GM19193 (cell line): Measurements from ENCODE around the gene AKAP13.

Source experiments
- POLR2A ChIP-seq: IDR thresholded peaks from 4 replicates; pipeline ENCODE4 v1.6.1; 2011; ENCODE audit not compliant: insufficient read depth, insufficient read length; ENCODE audit errors: extremely low read depth

The AKAP13 gene

DNA sequence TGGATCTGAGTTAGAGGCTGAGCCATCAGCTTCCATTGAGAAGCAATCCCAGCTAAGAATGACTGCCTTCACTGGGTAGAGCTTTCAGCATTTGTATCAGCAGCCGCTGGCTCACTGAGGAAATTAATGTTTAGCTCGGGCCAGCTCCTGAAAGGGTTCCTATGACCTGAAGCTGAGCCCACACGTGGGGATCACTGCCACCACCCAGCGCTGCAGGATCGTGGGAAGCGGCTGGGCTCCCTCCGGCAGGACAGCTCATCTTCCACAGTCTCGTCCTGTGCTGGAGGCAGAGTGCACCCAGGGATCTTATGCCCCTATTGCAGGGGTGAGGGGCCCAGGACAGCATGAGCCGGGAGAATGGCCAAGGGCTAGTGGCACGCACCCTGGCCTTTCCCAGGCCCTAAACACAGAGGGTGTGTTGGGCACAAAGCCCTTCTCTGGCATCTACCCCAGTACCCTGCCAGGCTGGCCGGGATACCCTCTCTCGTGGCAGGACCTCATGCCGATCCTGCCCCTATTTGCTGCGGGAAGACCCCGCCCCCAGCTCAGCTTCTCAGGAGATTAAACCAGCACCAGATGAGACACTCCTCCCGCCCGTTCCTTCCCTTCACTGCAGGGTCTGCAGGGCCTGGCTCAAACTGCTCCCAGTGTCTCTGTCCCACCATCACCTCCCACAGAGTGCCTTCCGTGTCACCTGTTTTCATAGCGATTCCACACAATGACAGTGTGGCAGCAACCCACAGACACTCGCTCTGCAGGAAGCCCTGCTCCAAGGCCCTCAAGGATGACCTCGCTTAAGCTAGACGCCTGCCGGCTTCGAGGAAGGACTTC lies 385.8 kb downstream of the AKAP13 start:
- no peak for TF ChIP-seq POLR2A

DNA sequence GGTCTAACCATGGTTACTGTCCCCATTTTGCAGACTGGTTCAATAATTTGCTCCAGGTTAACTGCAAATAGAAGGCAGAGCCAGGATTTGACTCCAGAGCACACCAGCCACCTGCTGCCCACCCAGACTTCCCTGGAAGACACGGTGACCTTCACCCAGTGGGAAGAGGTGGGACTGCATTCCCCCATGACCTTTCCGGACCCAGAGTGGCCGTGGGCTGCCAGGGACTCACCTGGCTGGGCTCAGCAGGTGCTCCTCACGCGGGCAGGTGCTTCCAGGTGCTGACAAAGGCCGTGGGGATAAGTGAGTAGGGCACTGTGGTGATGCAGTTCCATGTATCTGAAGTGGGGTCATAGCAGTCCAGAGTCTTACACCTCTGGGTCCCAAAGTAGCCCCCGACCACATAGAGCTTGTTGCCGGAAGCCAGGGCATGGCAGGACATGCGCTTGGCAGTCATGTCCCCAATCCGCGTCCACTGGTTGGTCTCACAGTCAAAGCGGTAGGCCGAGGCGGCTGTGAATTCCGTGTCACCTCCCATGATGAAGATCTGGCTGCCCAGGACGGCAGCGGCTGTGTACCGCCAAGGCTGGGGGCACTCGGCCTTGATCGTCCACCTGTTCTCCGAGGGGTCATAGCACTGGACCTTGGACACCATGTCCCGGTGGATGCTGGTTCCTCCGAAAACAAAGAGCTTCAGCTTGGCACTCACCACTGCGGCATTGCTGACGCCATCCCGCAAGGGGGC lies 387.6 kb downstream of the AKAP13 start:
- TF ChIP-seq POLR2A: no peak

- TF ChIP-seq POLR2A: no peak
Observed at GRCh38 chr15:85768595-85769168, 388.3 kb downstream of the AKAP13 start.

GRCh38 chr15:85769182-85769900 lies 388.9 kb downstream of the AKAP13 start:
- no peak for TF ChIP-seq POLR2A

DNA sequence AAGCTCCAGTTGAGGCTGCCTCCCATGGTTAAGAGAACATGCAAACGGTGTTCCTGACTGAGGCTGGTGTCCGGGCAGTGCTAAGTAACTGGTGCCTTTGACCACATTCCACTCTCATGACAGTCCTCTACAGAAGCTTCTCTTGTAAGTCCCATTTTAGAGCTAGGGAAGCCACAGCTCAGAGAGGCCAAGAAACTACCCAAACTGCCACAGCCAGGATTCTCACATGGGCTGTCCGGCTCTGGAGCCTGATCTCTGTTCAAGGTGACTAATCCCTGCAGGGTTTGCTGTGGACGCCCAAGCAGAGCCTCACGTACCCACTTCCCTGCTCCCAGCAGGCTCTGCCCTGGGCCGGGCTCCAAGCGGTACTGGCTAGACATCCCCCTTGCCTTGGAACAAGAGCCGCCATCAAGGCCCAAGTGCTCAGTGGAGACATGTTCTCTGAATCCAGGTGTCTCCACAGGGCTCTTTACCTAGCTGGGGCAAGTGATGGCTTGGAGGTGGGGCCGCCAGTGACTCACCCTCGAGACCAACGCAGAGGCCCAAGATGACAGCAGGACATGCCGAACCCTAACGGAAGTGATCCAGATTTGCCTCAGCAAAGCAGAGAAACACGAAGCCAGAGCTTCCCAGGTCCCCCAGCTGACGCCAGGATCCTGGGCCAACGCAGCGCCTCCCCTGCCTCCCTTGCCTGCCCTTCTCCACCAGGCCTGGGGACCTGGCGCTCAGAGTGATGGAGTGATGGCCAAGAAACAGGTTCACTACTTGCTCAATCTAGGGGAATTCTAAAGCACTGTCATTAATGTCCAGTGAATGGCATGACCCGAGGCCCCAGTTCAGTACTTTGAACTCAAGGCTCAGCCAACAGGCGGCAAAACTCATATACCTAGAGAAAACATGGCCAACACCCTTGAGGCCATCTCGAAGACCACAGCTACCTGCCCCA lies 390.0 kb downstream of the AKAP13 start:
- TF ChIP-seq POLR2A: no peak

GRCh38 chr15:85771271-85771670 lies 390.9 kb downstream of the AKAP13 start:
- no peak for TF ChIP-seq POLR2A

- TF ChIP-seq POLR2A: no peak
Observed at GRCh38 chr15:85771781-85772445, 391.5 kb downstream of the AKAP13 start.

- TF ChIP-seq POLR2A: no peak
Observed at GRCh38 chr15:85772668-85773067, 392.3 kb downstream of the AKAP13 start.

DNA sequence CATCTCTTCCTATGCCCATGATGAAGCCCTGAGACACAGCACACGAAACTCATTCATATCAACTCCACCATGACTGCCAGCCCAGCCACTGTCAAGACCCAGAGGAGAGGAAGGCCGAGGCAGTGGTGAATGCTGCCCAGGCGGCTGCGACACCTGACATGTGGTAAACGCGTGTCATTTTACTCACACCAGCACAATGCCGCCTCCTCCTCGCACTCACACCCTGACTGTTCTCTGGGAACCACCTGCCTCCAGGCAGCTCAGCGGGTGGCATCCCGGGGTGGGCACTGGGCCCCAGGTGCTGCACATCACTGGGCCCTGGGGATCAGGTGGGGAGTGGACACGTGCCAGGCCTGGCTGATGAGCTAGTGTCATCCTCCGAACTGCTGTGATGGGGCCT lies 392.8 kb downstream of the AKAP13 start:
- no peak for TF ChIP-seq POLR2A

- no peak for TF ChIP-seq POLR2A
Observed at GRCh38 chr15:85773970-85774369, 393.6 kb downstream of the AKAP13 start.

GRCh38 chr15:85777250-85778106 lies 397.1 kb downstream of the AKAP13 start:
- no peak for TF ChIP-seq POLR2A

- TF ChIP-seq POLR2A: no peak
Observed at GRCh38 chr15:85778107-85778776, 397.8 kb downstream of the AKAP13 start.
